M059J (cell line): Measurements from ENCODE around the gene PRICKLE2. TPM values are rescaled to one million over a fixed set of nuclear protein-coding genes. Genes with fewer than 3 reads are reported as not detected.
A peak's percentile ranks its signal among the peaks of the same experiment; 100 is the strongest.

Experiments used
- DNase-seq: peaks from one replicate; pipeline ENCODE4 v3.0.0-alpha.2; 2012; ENCODE audit warnings: low read depth
- total RNA-seq: library from RNA; depleted of rRNA; stranded (reverse); fragments of >200 nt; shearing (Covaris generic); gene quantifications from 2 replicates; pipeline ENCODE4 v1.2.3, GENCODE V29; 2014

The PRICKLE2 gene
- total RNA-seq, 1 experiment from 2014 or later, result 5.3 TPM

DNA sequence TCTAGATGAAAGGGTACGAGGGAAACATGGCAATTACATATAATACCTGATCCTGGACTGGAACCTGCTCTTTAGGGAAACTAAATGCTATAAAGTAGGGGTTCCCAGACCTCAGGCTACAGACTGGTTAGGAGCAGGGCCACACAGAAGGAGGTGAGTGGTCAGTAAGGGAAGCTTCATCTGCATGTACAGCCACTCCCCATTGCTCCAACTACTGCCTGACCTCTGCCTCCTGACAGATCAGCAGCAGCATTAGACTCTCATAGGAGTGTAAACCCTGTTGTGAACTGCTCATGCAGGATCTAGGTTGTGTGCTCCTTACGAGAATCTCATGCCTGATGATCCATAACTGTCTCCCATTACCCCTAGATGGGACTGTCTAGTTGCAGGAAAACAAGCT, 123.1 kb downstream of the PRICKLE2 start:
- no peak for DNase-seq

DNA sequence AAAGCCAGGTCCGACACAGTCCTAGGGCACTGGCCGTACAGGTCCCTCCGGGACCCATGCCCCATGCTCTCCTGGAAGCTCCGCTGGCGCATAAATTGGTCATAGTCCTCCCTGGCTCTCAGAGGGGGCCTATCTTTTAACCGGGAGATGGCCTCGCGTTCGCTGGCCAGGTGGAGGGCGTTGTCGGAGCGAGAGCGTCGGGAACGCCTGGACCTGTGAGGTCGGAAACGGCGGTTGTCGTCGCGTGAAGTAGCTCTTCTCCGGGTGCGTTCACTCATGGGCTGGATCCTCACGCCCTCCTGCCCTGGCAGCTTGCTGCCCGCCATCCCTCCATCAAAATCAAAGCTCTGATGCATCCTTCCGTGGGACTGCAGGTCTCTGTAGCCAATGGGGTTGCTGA, 126.0 kb downstream of the PRICKLE2 start:
- no peak for DNase-seq

DNA sequence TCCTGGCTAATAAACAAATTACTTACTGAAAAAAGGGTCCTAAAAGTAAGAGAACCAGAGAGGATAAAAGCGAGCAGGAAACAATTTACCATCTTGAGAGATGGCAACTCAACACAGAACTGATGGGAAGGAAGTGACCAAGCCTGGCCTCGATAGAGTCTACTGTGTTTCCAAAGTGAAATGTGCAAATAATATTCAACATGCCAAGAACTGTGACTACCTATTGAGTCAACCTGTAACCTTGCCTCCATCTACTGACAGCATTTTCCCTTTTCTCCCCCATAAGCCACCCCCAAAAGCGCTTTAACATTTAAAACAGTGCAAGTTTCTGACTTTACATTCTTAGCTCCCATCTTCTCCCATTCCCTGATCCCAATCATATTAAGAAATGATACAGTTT, 126.6 kb downstream of the PRICKLE2 start:
- DNase-seq, result no peak

DNA sequence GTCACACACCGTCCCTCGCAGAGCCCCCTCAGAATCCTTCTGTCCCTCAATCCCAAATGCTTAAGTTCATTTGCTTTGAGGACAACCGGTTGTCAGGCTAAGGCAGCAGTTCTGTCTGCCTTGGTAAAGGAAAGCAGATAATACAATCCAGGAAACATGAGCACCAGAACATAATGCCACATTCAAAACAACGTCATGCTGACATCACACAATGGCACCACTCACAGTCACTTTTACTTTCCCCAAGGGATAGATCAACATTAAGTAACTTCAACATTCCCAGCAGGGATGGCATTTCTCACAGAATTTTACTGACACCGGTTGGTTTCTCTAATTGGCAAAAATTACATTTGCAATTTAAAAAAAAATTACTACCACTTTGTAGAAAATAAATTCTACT, 127.3 kb downstream of the PRICKLE2 start:
- no peak for DNase-seq

DNA sequence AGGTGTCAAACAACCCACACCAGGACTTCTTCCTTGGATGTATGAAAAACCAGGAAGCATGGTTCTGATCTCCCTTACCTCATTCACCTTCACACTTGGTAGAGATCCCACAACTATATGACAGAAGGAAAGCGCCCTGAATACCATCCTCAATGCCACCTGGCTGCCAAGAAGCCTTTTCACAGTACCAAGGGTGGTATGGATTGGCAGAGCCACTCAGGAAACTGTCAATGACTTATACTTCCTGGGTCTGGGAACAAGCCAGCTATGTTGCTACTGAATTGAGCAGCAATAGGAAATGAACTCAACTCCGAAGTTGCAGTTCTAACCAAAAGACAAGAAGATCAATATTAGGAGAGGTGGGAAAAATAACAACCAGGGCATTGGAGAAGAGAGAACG, 129.5 kb downstream of the PRICKLE2 start:
- DNase-seq, result no peak

DNA sequence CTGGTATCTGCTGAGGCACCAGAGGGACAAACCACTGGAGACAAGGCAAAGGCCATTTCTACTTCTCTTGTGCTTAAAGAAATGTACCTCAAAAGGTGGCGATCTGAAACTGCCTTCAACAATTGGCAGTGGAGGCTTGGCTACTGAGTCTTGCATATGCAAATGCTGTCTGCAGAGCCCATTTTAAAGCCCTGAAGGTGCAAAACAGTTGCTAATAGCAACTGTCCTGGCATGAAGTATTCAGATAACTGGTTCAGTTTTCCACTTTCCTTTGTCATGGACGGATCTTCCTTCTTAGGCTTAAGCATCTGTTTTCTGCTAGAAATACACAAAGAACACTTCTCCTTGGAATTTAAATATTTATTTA, 130.6 kb downstream of the PRICKLE2 start:
- DNase-seq, result no peak

DNA sequence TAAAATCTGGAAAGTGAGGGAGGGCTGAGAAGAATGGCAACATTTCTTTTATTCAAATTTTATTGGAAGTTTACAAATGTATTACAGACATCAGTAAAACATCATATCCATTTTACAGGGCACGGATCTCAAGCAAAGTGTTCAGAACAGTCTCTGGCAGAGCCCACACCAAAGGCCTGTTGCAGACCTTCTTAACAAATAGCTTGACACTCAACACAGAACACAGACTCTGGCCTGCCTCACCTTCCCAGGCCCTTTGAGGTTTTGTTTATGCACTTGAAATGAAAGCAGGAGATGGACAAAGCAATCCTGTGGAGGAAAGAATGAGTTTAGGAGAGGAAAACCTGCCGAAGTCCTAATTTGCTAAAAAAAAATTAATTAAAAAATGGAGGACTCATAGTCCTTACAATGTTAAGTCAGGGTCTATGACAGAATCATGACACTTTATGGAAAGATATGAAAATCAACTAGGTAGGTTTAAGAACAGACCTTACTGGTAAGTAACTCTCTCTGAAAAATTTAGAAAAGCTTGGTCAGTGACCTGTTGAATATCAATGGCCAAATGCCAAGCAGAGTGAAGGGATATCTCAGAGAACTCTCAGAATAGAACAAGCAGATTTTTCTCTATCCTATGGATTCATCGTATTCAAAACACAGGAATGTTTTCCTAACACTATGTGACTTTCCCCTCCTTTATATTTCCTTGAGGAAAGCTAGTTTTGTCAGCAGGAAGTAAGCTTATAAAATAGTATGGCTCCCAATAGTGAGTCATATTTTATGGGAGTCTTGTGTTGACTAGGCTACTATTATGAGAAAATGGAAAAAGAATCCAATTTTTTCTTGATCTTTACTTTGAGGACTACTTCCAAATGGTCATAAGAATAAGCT, 131.2 kb downstream of the PRICKLE2 start:
- peak; percentile 36 for DNase-seq

DNA sequence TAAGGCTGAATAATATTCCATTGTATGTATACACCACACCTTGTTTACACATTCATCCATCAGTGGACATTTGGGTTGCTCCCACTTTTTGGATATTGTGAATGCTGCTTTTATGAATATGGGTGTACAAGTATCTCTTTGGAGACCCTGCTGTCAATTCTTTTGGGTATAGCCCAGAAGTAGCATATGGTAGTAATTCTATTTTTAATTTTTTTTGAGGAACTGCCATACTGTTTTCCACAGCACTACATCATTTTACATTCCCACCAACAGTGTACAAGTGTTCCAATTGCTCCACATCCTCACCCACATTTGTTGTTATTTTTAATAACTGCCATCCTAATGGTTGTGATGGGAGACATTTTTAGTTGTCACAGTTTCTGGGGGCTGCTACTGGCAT, 132.1 kb downstream of the PRICKLE2 start:
- no peak for DNase-seq

DNA sequence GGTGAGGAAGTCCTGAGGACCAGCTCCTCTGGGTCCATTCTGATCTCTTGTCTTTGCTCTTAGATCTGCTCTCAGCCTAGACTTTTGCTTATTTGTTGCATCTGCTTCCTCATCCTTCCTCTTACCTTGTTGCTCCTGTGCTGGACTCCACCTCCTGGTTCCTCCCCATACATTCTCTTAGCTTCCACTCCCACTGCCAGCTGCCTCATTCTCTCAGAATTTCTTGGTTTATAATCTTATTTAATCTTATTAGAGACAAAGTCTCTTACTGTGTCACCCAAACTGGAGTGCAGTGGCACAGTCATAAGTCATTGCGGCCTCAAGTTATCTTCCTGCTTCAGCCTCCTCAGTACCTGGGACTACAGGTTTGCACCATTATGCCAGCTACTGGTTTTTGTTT, 133.8 kb downstream of the PRICKLE2 start:
- no peak for DNase-seq

DNA sequence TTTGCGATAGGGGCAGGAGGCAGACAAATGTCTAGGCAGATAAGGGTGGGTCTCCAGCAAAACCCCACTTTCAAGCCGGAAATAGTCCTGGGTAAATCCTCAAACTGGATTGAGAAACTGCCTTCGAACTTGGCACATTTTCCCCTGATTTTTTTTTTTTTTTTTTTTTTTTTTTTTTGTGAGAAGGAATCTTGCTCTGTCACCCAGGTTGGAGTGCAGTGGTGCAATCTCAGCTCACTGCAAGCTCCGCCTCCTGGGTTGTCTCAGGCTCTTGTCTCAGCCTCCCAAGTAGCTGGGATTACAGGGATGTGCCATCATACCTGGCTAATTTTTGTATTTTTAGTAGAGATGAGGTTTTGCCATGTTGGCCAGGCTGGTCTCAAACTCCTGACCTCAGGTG, 135.9 kb downstream of the PRICKLE2 start:
- DNase-seq, result peak; percentile 5

DNA sequence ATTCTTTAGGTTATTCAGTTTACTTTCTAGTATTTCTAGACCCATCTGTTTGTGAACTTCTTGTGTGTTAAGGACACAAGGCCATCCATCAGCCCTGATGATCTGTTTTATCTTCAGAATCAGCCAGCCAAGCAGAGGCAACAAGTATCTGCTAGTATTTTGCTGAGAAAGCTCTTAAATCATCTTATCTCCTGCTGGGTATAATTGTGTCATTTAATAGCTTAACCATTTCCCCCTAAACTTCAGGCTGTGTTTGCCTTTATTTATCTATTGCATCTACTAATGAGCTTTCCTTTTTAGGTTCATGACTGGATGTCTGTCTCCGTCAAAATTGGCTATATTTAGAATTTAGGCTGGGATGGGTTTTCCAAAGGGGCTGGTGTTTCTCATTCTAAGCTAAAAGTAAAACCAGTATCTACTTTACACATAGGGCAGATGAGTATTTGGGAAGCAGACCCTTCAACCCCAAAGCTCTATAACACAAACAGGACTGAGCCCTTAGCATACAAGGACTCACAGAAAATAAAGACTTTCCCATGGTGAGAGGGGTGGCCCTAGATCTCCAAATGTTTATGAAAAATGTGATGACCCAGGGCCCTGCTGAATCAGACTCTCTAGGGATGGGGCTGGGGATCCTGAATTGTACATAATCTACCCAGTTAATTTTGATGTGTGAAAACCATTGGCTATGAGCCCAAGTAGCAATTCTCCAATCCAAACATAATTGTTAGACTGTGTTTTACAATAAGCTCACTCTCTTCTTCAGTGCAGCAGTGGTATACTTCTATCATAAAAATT, 136.7 kb downstream of the PRICKLE2 start:
- DNase-seq, result peak; percentile 20

DNA sequence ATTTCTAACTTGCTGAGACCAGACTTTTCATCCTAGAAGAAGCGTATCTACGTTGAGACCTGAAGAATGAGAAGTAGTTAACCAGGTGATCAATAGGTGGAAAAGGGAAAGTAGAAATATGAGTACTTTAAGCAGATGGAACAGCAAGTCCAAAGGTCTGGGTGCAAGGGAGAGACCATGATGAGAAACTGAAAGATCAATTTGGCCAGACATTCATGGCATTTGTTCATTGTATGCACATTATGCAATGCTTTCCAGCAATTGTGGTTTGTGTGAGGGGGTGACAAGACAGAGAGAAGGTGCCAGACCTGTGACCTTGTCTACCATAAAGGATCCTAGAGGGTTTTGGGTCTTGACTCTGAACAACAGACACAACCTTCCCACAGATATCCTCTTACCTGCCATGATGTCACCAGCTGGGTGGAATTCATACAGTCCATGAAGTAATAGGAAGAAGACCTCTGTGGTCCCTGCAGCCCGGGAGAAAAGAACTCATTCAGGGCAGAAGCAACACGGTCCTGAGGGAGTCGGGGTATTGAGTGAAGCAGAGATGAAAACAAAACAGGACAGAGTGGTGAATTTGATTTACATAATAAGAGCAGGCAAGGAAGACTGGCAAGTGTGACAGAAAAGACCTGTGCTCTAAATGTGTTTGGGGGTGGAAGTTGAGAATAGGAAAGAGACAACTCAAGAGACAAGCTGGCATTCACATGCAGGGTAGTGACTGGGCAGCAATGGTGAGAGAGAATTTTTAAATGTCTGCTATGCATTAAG, 138.6 kb downstream of the PRICKLE2 start:
- no peak for DNase-seq

DNA sequence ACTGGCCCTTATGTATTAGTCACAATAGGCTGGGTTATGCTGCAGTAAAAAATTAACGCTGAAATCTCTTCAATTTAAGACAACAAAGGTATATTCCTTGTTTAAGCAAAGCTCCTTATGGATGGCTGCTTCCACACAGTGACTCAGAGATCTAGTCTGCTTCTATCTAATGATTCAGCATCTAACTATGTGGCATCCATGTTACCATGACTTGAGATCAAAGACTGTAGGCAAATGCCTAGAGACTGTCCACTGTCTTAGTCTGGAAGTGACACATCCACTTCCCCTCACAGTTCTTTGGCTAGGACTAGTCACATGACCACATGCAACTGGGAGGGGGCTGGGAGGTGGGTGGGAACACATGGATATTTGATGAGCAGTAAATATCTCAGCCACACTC, 140.6 kb downstream of the PRICKLE2 start:
- DNase-seq, result peak; percentile 90

DNA sequence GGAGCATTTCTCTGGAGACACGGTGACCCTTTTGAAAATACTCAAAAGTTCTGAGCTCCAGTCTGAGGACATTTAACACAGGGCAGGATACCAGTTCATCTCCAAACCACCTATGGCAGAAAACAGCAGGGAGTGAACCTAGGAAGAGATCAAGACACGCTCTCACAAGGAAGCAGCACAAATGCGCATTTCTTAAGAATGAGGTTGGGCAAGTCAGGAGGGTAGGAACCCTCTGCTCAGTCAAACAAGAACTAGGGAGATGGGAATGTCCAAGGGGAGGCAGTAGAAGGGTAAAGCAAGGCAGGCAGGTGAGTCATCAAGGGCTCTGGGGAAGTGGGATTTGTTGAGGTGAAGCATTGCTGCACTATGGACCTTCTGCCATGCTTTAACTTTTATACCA, 141.7 kb downstream of the PRICKLE2 start:
- DNase-seq, result no peak

DNA sequence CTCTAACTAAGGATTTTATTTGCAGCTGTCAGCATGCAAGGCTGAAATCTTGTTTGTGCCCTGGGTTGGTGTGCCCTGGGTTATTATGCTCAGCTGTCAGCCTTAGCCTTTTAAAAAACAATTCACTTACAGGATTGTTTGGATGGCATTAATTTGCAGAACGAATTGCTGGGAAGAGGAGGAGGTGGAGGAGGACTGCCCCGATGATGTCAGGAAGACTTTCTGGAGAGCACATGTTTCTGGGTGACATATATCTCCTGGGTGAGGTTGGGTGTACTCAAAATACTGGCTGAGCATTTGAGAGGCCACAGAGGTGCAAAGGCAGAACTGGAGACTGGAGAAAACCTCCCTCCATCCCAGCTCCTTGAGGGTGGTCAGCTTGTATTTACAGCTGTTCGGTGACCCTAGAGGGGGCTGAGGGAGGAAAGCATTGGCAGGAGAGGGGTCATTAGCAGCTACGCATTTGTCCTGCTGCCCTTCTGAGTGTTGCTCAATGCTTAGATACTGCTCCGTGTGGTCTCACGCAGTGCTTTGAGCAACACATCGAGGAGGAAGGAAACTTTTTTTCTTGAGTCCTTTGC, 142.2 kb downstream of the PRICKLE2 start:
- no peak for DNase-seq

DNA sequence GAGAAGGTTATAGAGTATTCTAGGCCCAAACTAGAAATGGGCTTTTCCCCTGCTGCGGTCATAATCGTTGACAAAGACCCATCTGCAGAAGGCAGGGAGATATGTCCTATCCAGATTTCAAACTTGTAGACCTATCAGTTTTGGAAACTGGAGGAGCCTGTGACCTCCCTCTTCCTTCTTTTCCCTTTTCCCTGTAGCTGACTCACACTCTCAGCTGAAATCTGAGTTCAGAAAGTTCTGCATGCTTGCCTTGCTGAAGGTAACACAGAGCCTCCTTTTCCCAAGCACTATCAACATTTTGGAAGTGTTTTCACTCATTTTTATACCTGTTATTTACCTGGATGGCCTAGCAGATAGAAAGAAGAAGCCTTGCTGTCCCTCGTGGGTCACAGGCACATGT, 142.9 kb downstream of the PRICKLE2 start:
- no peak for DNase-seq

DNA sequence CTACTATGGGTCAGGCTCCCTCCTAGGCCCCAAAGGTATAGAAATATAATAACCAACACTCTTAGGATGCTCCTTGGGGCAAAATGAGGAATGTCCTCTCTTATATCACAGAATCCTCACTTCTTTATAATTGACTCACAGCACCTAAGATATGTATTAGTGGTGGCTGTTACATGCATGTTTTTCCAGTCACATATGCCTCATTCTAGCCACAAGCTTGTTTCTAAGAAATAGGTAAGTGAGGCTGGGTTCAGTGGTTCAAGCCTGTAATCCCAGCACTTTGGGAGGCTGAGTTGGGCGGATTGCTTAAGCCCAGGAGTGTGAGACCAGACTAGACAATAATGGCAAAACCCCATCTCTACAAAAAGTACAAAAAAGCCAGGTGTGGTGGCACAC, 144.0 kb downstream of the PRICKLE2 start:
- no peak for DNase-seq

DNA sequence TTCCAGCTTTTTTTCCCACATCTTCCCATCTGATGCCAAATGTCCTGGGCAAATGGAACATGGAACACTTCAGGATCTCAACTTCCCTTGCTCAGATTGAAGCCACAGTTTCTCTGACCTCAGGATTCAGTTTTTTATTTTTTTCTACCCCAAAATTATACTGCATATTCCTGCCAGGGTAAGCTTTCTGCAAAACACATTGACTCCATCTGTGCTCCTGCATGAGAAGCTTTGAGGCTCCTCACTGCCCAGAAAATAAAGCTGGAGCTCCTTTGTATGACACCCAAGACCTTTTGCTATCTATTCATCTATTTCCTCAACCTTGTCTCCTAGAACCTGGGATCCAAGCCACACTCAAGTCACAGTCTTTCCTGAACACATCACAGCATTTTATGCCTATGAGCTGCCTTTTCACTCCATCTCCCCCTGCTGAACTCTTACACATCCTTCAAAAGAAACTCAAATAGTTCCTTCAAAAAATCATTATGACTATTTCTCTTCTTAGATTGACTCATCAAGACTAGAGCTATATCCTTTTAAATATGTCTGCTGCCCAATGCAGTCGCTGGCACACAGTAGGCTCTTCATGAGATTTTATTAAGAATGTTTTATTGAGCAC, 144.5 kb downstream of the PRICKLE2 start:
- no peak for DNase-seq

DNA sequence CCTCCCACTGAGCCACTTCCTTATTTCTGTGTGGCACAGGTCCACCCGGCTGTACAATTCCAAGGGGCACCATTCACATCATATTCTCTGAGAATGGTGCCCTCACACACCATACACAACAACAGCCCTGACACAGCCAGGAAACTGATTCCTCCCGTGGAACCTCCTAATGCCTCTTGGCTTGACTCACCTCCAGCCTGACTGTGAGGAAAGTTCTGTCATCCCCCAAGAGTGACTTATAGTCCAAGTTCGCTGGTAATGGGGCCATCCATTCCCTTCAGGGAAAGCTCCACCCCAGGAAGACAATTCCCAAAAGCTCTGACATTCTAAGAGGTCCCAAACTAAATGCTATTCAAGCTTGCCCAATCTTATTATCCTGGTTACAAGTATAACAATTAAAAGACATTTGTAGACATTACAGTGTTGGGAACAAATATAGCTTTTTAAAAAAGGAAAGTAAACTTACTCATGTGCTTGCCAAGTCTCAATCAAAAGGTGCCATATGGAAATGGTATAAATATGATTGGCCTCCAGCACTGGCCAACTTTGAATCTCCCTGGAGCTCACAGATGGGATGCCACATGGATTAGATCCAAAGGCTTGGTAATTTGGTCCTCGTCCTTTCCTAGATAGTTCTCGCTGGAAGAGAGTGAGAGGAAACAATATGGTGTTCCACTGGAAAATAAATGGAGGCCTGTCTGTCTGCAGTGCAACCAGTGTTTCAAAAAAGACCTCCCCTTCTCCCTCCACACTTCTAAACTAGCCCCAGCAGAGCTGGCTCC, 145.7 kb downstream of the PRICKLE2 start:
- peak; percentile 12 for DNase-seq

DNA sequence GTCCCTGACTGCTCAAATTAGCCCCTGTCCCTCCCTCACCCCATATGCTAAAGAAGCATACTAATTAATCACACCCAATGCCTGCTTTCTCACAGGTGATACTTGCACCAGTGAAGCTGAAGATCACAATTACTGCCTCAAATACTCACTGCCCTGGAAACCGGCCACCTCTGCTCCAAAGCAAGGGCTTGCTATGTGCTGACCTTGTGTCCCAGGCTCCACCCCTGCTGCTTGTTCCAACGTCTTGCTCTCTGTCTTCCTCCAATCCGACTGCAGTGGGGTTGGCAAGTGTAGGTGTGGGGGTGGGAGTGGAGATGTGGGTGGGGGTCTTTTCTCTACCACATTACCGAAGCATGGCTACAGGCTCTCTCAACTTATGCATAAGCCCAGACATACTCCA, 146.3 kb downstream of the PRICKLE2 start:
- DNase-seq, result no peak
